K562 (cell line): ENCODE data around the gene AFG1L. TPM values are rescaled to one million over a fixed set of nuclear protein-coding genes. Genes with fewer than 3 reads are reported as not detected.

ENCODE experiments used
- BRF1 ChIP-seq: IDR thresholded peaks from 3 replicates; pipeline ENCODE4 v1.6.1; 2011; ENCODE audit warnings: borderline replicate concordance, mild to moderate bottlenecking; ENCODE audit not compliant: insufficient read length; ENCODE audit errors: extremely low read depth
- CBX2 ChIP-seq: fragments of 200-600 bp; sonication (generic); IDR thresholded peaks from one replicate; pipeline ENCODE4 v1.6.1; 2012; ENCODE audit warnings: mild to moderate bottlenecking, low read length, inconsistent platforms; ENCODE audit not compliant: insufficient read depth, poor library complexity, severe bottlenecking
- CTCF ChIP-seq, 3 experiments: IDR thresholded peaks in 2 of 3; conservative IDR thresholded peaks in 1 of 3; 2 replicates each; pipeline ENCODE4 v1.5.1; 2011 to 2012; ENCODE audit warnings: low read length in 3 of 3, mild to moderate bottlenecking in 3 of 3, control low read depth in 2 of 3, improper control_type of control experiment in 1 of 3, inconsistent platforms in 1 of 3, low read depth in 1 of 3, mixed read lengths in 1 of 3, moderate library complexity in 1 of 3; ENCODE audit not compliant: insufficient read depth in 2 of 3
- EGR1 ChIP-seq: fragments of 450-650 bp; conservative IDR thresholded peaks from 2 replicates; pipeline ENCODE4 v1.6.1; 2017; ENCODE audit warnings: mild to moderate bottlenecking
- ELK1 ChIP-seq: sonication (generic); formaldehyde crosslinking; IDR thresholded peaks from 2 replicates; pipeline ENCODE4 v1.8.1; 2022; ENCODE audit warnings: missing genetic modification reagents
- HOXB6 ChIP-seq: fragments of 250-450 bp; sonication (Bioruptor Pico); IDR thresholded peaks from 2 replicates; pipeline ENCODE4 v1.5.1; 2022; ENCODE audit warnings: mild to moderate bottlenecking, borderline replicate concordance
- KLF1 ChIP-seq: fragments of 450-650 bp; IDR thresholded peaks from 2 replicates; pipeline ENCODE4 v1.6.1; 2016; ENCODE audit warnings: missing genetic modification characterization, missing compliant biosample characterization
- KLF16 ChIP-seq: IDR thresholded peaks from 2 replicates; pipeline ENCODE4 v1.6.1; 2016; ENCODE audit warnings: antibody characterized with exemption
- MAX ChIP-seq: sonication (generic); formaldehyde crosslinking; IDR thresholded peaks from 2 replicates; pipeline ENCODE4 v1.9.0; 2022; ENCODE audit warnings: mild to moderate bottlenecking, missing genetic modification reagents
- MEF2A ChIP-seq: IDR thresholded peaks from 2 replicates; pipeline ENCODE4 v1.6.1; 2011; ENCODE audit warnings: low read depth, mild to moderate bottlenecking, low read length, moderate library complexity; ENCODE audit not compliant: control insufficient read depth
- MIER1 ChIP-seq: fragments of 450-650 bp; IDR thresholded peaks from 2 replicates; pipeline ENCODE4 v1.6.1; 2016; ENCODE audit warnings: antibody characterized with exemption, mild to moderate bottlenecking, low read depth
- PHB2 ChIP-seq: fragments of 450-650 bp; IDR thresholded peaks from 2 replicates; pipeline ENCODE4 v1.6.1; 2017; ENCODE audit warnings: low read depth
- SIN3B ChIP-seq: fragments of 450-650 bp; IDR thresholded peaks from 2 replicates; pipeline ENCODE4 v1.6.1; 2017; ENCODE audit warnings: low read depth, mild to moderate bottlenecking, moderate library complexity
- SMAD2 ChIP-seq: fragments of 150-350 bp; IDR thresholded peaks from 2 replicates; pipeline ENCODE4 v1.6.1; 2014; ENCODE audit warnings: low read depth, mild to moderate bottlenecking, low read length
- SRF ChIP-seq, 2 experiments: fragments of 250-450, 450-650 bp in 1 of 2; sonication (Bioruptor Pico) in 1 of 2; sonication (generic) in 1 of 2; formaldehyde crosslinking; IDR thresholded peaks; 2 replicates each; pipeline versions ENCODE4 v1.5.0 to v1.5.1; 2020 to 2022; ENCODE audit warnings: mild to moderate bottlenecking in 1 of 2, missing genetic modification reagents in 1 of 2
- TSC22D4 ChIP-seq: fragments of 450-650 bp; IDR thresholded peaks from 2 replicates; pipeline ENCODE4 v1.6.1; 2016; ENCODE audit warnings: missing genetic modification characterization, missing biosample characterization, control low read depth
- polyA plus RNA-seq, 8 experiments: library from polyadenylated mRNA; depleted of rRNA in 4 of 8; stranded (reverse) in 5 of 8; unstranded in 3 of 8; fragments of >200 nt; fragmentation: Nextera tagmentation in 2 of 8; fragmentation: Illumina TruSeq in 1 of 8; extraction: Ambion mirVana in 2 of 8; extraction: Trizol in 1 of 8; gene quantifications; 2 replicates each; pipeline versions ENCODE4 v1.2.1 to v1.2.3, GENCODE V29; 2011 to 2014; ENCODE audit warnings: inconsistent platforms in 1 of 8, missing spikeins in 1 of 8
- total RNA-seq, 7 experiments: library from RNA; depleted of rRNA in 6 of 7; stranded (reverse); fragments of >200 nt in 6 of 7; fragmentation: Illumina TruSeq in 2 of 7; extraction: Trizol in 2 of 7; gene quantifications; 2 replicates each; pipeline versions ENCODE4 v1.2.1 to v1.2.3, GENCODE V29; 2011 to 2021; ENCODE audit warnings: low replicate concordance in 1 of 7
- TF ChIP-seq, protein P1 (sequence below): fragments of 450-650 bp; IDR thresholded peaks from 2 replicates; pipeline ENCODE4 v1.6.1; 2017; ENCODE audit warnings: mild to moderate bottlenecking, moderate library complexity
- TF ChIP-seq, protein P2 (sequence below): sonication (generic); formaldehyde crosslinking; IDR thresholded peaks from 2 replicates; pipeline ENCODE4 v1.8.0; 2022; ENCODE audit warnings: mild to moderate bottlenecking, low read depth, missing genetic modification reagents
- TF ChIP-seq, protein P3 (sequence below), 2 experiments: fragments of 200-800 bp in 1 of 2; sonication (Bioruptor generic) in 1 of 2; sonication (generic) in 1 of 2; formaldehyde crosslinking in 1 of 2; IDR thresholded peaks in 1 of 2; conservative IDR thresholded peaks in 1 of 2; 2 replicates each; pipeline versions ENCODE4 v1.5.0 to v1.6.1; 2016 to 2020; ENCODE audit warnings: missing compliant biosample characterization in 1 of 2, missing genetic modification characterization in 1 of 2, missing genetic modification reagents in 1 of 2

AFG1L gene
- total and polyA plus RNA-seq, 9 of the 15 experiments (the other 6 are each of a cell fraction or from before 2014, with no cell fraction given), result 2.2 to 15.5 (median 5.8) TPM

- no peak for TF ChIP-seq SRF (CRISPR knock-in tag; IDR thresholded peaks at IDR 0.05)
- TF ChIP-seq CTCF (IDR thresholded peaks at IDR 0.05 in 2 of 3, conservative IDR thresholded peaks at IDR 0.05 in 1 of 3; ENCODE audit: insufficient read depth in 2 of 3, low read depth in 1 of 3, low read length in 3 of 3), result no peak
- TF ChIP-seq EGR1, result no peak
- TF ChIP-seq, protein P1, sequence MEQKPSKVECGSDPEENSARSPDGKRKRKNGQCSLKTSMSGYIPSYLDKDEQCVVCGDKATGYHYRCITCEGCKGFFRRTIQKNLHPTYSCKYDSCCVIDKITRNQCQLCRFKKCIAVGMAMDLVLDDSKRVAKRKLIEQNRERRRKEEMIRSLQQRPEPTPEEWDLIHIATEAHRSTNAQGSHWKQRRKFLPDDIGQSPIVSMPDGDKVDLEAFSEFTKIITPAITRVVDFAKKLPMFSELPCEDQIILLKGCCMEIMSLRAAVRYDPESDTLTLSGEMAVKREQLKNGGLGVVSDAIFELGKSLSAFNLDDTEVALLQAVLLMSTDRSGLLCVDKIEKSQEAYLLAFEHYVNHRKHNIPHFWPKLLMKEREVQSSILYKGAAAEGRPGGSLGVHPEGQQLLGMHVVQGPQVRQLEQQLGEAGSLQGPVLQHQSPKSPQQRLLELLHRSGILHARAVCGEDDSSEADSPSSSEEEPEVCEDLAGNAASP, result no peak
- TF ChIP-seq KLF1, result no peak
- TF ChIP-seq PHB2, result no peak
- no peak for TF ChIP-seq HOXB6 (CRISPR knock-in tag)
- TF ChIP-seq TSC22D4, result no peak
- TF ChIP-seq SIN3B, result no peak
- TF ChIP-seq, protein P2, sequence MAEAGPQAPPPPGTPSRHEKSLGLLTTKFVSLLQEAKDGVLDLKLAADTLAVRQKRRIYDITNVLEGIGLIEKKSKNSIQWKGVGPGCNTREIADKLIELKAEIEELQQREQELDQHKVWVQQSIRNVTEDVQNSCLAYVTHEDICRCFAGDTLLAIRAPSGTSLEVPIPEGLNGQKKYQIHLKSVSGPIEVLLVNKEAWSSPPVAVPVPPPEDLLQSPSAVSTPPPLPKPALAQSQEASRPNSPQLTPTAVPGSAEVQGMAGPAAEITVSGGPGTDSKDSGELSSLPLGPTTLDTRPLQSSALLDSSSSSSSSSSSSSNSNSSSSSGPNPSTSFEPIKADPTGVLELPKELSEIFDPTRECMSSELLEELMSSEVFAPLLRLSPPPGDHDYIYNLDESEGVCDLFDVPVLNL (CRISPR knock-in tag), result no peak
- TF ChIP-seq, protein P3, sequence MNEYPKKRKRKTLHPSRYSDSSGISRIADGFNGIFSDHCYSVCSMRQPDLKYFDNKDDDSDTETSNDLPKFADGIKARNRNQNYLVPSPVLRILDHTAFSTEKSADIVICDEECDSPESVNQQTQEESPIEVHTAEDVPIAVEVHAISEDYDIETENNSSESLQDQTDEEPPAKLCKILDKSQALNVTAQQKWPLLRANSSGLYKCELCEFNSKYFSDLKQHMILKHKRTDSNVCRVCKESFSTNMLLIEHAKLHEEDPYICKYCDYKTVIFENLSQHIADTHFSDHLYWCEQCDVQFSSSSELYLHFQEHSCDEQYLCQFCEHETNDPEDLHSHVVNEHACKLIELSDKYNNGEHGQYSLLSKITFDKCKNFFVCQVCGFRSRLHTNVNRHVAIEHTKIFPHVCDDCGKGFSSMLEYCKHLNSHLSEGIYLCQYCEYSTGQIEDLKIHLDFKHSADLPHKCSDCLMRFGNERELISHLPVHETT (CRISPR knock-in tag; conservative IDR thresholded peaks at IDR 0.05 in 1 of 2, IDR thresholded peaks at IDR 0.05 in 1 of 2), result peak in 1 of 2 experiments; percentile 73; a peak in 2 of 4 replicates
- TF ChIP-seq CBX2, result no peak
- no peak; the same call in 1 of the 2 replicates for TF ChIP-seq MAX
- peak; percentile 42; the same call in 1 of the 2 replicates for TF ChIP-seq MEF2A
- no peak for TF ChIP-seq ELK1 (CRISPR knock-in tag)
- TF ChIP-seq KLF16, result peak; percentile 75
- no peak for TF ChIP-seq BRF1
- TF ChIP-seq MIER1, result no peak
- TF ChIP-seq SMAD2, result no peak
These were observed 66.6 kb downstream of the AFG1L start (continued) for GRCh38 chr6:108361312-108361932.
